AG09319 (cell line): ENCODE data around the gene FARS2.

Experiments used
- DNase-seq: peaks from one replicate; pipeline ENCODE4 v3.0.0-alpha.2; 2010; ENCODE audit warnings: low read depth; ENCODE audit errors: extremely low read depth
- TF ChIP-seq, protein P1 (sequence below): IDR thresholded peaks from 2 replicates; pipeline ENCODE4 v1.5.1; 2011; ENCODE audit warnings: low read depth, mild to moderate bottlenecking, inconsistent platforms, low read length, moderate library complexity

FARS2 gene

DNA sequence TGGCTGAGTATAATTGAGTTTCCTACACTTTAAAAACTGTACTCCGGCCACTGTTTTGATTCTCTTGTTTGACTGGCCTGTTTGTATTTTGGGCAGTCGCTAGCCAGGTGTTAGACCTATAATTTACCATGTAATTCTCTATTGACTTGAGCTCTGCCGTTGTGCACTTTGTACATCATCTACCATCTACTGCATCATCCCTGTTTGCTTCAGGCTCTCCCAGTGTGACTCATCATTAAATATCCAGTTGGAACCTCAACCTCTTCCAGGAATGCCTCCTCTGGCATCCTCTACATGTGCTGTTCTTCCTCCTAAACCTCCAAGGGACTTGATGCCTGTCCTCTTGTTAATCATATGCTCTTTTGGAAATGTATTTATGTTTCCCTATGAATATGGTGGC lies 72.3 kb downstream of the FARS2 start:
- no peak for DNase-seq
- TF ChIP-seq, protein P1, sequence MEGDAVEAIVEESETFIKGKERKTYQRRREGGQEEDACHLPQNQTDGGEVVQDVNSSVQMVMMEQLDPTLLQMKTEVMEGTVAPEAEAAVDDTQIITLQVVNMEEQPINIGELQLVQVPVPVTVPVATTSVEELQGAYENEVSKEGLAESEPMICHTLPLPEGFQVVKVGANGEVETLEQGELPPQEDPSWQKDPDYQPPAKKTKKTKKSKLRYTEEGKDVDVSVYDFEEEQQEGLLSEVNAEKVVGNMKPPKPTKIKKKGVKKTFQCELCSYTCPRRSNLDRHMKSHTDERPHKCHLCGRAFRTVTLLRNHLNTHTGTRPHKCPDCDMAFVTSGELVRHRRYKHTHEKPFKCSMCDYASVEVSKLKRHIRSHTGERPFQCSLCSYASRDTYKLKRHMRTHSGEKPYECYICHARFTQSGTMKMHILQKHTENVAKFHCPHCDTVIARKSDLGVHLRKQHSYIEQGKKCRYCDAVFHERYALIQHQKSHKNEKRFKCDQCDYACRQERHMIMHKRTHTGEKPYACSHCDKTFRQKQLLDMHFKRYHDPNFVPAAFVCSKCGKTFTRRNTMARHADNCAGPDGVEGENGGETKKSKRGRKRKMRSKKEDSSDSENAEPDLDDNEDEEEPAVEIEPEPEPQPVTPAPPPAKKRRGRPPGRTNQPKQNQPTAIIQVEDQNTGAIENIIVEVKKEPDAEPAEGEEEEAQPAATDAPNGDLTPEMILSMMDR, result no peak

DNA sequence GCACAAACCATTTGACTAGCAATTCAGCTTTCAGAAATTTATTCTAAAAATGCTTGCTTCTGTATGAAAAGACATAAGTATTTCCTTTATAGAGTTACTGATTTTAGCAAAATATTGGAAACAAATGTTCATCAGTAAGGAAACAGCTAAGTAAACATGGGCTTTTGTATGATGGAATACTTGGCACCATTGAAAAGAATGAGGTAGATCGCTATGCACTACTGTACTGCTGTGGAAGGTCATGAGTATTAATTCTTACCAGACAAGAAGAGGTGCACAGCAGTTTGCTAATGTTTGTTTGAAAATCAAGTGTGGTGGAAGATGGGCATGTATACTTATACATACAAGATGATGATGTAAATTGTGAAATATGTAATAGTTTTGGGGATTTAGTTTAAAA lies 73.0 kb downstream of the FARS2 start:
- TF ChIP-seq, protein P1, result no peak
- DNase-seq, result no peak

DNA sequence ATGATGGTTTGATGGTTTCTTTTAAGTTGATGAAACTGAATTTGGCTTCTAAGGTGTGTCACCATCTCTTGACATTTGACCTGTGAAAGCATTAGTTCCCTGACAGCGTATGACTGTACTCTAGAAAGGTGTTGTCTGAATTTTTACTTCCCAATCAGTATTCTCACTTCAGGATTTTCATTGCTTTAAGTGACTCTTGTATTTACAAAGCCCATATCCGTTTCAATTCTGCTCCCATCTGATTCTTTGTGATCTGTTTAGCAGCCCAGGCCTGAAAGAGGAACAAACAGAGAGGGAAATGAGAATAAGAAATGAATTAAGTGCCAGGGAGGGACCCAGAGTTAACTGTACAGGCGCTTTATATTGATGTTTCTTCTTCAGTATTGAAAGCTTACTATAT lies 73.7 kb downstream of the FARS2 start:
- DNase-seq, result no peak
- TF ChIP-seq, protein P1, result no peak

DNA sequence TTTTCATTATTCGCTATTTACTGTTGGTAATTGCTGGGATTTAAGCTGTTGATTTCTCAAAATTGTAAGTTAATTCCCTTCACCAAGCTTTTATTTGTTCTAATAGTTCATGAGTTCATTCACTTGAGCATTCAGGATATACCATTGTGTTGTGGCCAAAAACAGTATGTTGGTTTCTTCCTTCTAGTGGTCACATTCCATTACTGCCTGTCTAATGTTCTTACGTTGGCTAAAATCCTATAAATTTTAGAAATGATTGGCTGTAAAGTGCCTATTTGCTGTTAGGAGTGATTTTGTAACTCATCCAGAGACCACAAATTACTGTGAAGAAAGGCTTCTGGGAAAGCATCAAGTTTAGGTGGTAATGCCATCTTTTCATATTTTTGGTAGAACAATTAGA lies 76.3 kb downstream of the FARS2 start:
- TF ChIP-seq, protein P1, result no peak
- no peak for DNase-seq

DNA sequence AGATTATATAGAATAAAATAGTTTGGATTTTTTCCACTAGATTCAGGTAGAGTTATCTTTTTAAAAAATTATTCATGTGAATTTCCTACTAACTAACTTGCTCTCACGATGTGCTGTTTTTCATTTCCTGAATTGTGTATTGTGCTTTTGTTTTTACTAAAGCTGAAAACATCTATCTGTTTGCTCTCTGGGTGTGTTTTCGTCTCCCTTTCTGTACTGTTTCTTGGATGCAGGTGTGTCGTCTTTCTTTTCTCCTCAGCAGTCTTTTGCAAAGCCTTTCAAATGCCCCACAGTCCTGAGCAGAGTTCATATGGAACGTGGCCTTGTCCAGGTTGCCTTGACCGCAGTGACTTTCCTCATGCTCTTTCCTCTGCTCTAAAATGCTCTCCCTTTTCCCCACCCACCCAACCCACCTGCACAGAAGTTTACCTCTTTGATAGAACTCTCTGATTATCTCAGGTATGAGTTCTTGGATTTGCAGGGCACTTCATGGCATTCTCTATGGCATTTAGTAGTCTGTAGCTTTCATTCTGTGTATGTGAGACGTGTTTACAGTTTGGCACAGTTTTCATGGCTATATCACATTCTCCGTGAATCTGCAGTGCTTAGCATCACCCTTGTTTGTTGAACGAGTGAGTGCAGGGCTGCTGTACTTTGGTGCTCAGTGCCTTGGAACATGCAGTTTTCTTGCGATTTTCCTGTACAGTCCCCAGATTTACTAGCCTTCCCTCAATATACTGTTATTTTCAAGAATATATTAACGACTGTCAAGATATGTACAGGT lies 77.1 kb downstream of the FARS2 start:
- DNase-seq, result no peak
- TF ChIP-seq, protein P1, result no peak

DNA sequence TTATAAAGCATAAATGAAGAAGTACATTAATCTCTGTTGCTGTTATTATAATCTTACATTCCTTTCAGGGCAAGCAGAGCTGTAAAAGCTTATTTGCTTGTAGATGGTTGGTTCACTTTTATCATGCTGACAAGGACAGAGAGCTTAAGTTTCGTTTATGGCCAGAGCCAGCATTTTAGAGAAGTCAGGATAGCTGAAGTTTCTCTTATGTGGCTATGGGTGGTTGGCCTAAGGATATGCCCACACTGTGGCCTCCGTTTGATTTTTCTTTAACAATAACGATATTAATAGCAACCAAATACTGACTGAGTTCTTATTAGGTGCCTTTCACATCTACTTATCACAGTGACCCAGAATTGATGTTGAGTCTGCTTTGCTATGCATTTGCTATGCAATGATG lies 78.5 kb downstream of the FARS2 start:
- TF ChIP-seq, protein P1, result no peak
- no peak for DNase-seq

DNA sequence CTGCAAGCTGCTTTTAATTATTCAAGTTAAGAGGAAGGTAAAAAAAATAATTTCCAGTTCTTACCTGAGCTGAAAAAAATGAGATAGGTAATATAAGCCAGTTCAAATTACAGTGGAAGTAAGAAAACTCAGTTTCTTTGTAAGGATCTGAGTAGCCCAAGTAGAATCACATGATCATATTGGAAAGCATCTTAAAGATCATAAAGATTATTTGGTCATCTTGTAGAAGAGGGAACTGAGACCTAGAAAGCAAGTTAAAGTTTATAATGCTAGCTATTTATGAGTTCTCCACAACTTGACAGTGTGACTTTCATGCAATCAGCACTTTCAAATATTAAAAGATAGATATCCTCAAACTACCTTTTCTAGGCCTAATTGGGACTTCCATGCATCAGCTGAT lies 80.5 kb downstream of the FARS2 start:
- TF ChIP-seq, protein P1, result no peak
- no peak for DNase-seq
